SH-SY5Y (cell line): ENCODE measurements around the gene RBBP6.

Source experiments
- GATA2 ChIP-seq: IDR thresholded peaks from 2 replicates; pipeline ENCODE4 v1.6.1; 2011; ENCODE audit warnings: mild to moderate bottlenecking, low read depth, low read length
- GATA3 ChIP-seq: IDR thresholded peaks from 2 replicates; pipeline ENCODE4 v1.6.1; 2011; ENCODE audit warnings: low read depth, mild to moderate bottlenecking, low read length, moderate library complexity

DNA sequence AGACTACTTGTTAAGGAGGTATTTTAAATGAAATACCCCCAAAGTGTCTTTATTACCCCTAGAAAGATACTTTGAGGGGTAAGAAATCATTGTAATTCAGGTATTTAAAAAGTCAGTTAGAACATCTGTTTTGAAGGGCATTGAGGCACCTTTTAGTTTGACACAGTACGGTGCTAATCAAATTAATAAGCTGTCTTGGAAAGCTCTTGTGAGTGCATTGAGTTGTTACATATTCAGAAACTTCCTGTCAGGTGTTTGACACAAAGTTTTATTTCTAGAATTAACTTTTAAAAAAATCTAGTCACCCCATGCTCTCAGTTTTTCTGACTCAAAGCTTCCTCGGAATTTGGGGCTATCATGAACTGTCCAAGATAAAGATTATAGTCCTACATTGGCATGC, 4.6 kb downstream of the RBBP6 start:
- TF ChIP-seq GATA2 (no peak), GATA3 (no peak)
